Measurements from ENCODE around the gene ELOVL5.

DNA sequence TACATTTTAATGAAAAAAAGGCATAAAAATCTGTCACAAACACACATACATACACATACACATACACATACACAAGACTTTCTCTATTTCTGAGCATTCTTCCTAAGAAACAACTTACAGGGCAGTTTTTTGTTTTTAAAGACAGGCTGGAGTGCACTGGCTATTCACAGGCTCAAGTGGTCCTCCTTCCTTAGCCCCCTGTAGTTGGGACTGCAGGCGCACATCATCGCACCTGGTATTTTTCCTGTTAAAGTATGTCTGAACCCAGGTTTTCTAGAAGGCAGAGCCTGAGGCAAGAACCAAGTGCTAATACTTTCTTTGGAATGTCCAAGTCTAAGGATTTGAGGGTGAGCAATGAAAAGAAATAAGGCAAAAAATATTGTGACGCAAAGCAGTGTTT, 41.3 kb upstream of the ELOVL5 start:
- TF ChIP-seq, protein P1, sequence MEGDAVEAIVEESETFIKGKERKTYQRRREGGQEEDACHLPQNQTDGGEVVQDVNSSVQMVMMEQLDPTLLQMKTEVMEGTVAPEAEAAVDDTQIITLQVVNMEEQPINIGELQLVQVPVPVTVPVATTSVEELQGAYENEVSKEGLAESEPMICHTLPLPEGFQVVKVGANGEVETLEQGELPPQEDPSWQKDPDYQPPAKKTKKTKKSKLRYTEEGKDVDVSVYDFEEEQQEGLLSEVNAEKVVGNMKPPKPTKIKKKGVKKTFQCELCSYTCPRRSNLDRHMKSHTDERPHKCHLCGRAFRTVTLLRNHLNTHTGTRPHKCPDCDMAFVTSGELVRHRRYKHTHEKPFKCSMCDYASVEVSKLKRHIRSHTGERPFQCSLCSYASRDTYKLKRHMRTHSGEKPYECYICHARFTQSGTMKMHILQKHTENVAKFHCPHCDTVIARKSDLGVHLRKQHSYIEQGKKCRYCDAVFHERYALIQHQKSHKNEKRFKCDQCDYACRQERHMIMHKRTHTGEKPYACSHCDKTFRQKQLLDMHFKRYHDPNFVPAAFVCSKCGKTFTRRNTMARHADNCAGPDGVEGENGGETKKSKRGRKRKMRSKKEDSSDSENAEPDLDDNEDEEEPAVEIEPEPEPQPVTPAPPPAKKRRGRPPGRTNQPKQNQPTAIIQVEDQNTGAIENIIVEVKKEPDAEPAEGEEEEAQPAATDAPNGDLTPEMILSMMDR (IDR thresholded peaks at IDR 0.05; ENCODE audit: low read depth, low read length), result no peak
- TF ChIP-seq, protein P2, sequence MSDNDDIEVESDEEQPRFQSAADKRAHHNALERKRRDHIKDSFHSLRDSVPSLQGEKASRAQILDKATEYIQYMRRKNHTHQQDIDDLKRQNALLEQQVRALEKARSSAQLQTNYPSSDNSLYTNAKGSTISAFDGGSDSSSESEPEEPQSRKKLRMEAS (IDR thresholded peaks at IDR 0.05; ENCODE audit: low read depth, low read length), result no peak
- TF ChIP-seq POLR2A (IDR thresholded peaks at IDR 0.05; ENCODE audit: extremely low read depth, insufficient read length) (no peak), MYC (IDR thresholded peaks at IDR 0.05; ENCODE audit: low read depth, low read length) (no peak)

Data from NB4 (cell line).